ENCODE measurements around the gene RAC2. TPM values are rescaled to one million over a fixed set of nuclear protein-coding genes. Genes with fewer than 3 reads are reported as not detected.
"Not testable (repeated sequence)": the region's sequence is repeated elsewhere in the genome, so short reads cannot be mapped to it uniquely, and the experiment has no call there.

RAC2 gene
- total RNA-seq, 4 donors from 2014 or later: 2.6 to 8.6 (median 6.7) TPM

DNA sequence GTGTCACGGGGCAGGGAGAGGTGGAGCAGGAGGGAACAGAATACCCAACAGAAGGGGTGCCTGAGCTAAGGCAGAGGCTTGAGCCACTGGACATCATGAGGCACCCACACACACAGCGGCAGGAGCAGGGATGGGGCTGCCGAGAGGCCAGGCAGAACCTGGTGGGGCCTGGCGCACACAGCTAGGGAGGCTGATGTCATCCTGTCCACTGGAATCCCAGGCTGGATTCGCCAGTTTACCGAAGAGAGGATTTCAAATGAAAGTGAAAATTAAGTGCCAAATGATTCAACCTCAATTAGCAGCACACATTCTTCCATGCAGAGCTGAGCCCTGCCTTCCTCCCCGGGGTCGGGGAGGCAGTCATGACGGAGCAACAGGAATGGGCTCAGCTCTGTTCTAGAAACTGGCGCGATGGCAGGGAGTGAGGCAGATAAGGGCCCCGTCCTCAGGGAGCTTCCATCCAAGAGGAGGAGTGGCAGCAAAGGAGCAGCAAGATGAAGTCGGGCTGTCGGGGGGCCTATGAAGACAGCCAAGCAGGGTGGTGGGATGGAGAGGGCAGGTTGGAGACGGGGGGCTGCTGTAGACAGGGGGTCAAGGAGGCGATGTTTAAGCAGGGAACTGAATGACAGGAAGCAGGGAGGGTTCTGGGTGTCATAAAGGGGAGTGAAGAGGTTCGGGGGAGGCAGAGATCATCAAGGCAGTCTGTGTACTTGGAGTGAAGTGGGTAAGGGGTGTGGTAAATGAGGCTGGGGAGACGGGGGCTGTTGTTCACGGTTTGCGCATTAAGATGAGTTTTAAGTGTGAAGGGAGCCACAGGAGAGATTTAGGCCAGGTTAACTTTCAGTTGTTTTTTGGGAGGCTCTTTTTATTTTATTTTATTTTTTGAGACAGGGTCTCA lies 6.4 kb downstream of the RAC2 start:
- 62 to 72% methylated on average over 20 of the region's 20 CpGs for WGBS, 2 donors
- no peak overlapping the region for H3K4me3 ChIP-seq (ENCODE audit: low read depth, poor library complexity, severe bottlenecking)
- DNase-seq (ENCODE audit: low spot score in 2 of 2): no peak
- intact Hi-C loops (cut with DNase I; ENCODE audit: low total_unique reads): no loop called here
- TF ChIP-seq POLR2A (IDR thresholded peaks at IDR 0.05): no peak
- TF ChIP-seq, protein P1, sequence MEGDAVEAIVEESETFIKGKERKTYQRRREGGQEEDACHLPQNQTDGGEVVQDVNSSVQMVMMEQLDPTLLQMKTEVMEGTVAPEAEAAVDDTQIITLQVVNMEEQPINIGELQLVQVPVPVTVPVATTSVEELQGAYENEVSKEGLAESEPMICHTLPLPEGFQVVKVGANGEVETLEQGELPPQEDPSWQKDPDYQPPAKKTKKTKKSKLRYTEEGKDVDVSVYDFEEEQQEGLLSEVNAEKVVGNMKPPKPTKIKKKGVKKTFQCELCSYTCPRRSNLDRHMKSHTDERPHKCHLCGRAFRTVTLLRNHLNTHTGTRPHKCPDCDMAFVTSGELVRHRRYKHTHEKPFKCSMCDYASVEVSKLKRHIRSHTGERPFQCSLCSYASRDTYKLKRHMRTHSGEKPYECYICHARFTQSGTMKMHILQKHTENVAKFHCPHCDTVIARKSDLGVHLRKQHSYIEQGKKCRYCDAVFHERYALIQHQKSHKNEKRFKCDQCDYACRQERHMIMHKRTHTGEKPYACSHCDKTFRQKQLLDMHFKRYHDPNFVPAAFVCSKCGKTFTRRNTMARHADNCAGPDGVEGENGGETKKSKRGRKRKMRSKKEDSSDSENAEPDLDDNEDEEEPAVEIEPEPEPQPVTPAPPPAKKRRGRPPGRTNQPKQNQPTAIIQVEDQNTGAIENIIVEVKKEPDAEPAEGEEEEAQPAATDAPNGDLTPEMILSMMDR (IDR thresholded peaks at IDR 0.05): no peak

DNA sequence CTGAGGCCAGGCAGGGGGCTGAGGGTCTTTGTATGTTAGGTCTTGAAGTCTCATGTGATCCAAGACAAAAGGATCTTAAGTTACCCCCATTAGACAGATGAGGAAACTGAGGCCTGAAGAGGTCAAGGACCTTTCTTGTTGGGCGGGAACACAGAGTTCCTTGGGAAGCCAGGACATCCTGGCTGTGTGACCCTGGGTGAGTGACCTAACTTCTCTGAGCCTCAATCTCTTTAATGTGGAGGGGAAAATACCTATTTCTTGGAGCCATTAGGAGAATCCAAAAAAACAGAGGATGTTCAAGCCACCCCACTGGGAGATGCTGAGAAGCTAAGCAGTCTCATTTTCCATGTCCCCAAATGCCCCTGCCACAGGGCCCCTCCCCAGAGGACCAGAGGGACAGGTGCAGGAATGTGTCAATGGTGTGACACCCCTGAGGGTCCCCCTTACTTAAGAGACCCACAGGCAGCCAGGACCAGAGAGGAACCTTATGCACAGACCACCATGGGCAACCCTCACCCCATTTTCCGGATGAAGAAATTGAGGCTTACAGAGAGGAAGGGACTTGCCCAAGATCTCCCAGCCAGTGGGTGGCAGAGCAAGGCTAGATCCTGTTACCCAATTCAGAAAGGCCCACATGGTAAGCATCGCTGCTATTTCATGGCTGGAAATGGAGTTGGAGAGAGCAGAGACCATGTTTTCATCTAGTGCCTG lies 8.0 kb downstream of the RAC2 start:
- 89 to 92% methylated on average over 3 of the region's 3 CpGs for WGBS, 2 donors
- no peak for DNase-seq (ENCODE audit: low spot score in 2 of 2)
- H3K4me3 ChIP-seq (ENCODE audit: low read depth, poor library complexity, severe bottlenecking): no peak overlapping the region
- TF ChIP-seq POLR2A (IDR thresholded peaks at IDR 0.05): no peak
- TF ChIP-seq, protein P1 (IDR thresholded peaks at IDR 0.05): no peak
- intact Hi-C loops (cut with DNase I; ENCODE audit: low total_unique reads): no loop called here

DNA sequence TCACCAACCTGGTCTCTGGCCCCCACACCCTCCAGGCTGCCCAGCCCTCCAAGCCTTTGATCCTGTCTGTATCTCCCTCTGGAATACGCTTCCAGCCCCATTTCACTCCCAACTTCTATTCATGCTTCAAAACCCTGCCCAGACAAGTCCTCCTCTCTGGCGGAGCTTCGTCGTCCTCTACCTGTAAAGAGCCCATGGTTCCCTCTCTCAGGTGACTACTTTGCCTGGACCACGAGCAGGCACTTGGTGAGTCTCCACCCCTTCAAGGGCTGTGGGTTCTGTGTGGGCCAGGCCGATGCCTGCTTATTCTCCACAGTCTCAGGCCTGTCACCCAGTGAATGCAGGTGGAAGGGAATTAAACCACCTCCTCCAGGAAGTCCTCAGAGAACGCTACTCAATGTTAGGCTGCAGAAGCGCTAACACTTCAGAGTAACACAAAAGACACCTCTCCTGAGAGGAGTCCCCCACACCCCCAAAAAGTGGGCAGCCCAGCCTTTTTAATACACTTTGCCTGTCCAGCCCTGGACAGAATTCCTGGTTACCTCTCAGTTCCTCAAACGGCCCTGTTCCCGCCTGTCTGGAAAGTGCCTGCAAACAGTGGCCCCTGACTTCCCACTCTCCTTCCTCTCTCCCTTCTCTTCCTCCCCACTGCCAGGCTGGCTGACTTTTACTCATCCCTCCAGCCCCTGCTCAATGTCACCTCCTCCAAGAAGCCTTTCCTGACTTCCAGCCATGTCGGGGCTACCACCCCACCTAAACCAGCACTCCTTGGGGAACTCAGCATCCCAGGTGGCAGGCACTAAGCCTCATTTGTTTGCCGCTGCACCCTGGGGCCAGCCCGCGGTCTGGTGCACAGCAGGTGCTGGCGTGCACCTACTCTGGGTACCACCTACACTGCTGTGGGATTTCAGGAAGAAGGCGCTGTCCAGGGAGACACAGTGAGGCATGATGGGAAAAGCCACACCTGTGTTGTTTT lies 9.0 kb downstream of the RAC2 start:
- H3K4me3 ChIP-seq (ENCODE audit: low read depth, poor library complexity, severe bottlenecking): no peak overlapping the region
- intact Hi-C loops (cut with DNase I; ENCODE audit: low total_unique reads): no loop called here
- WGBS, 2 donors: 73 to 80% methylated on average over 16 of the region's 16 CpGs
- no peak for TF ChIP-seq POLR2A (IDR thresholded peaks at IDR 0.05)
- TF ChIP-seq, protein P1 (IDR thresholded peaks at IDR 0.05): no peak
- DNase-seq (ENCODE audit: low spot score in 2 of 2): no peak

DNA sequence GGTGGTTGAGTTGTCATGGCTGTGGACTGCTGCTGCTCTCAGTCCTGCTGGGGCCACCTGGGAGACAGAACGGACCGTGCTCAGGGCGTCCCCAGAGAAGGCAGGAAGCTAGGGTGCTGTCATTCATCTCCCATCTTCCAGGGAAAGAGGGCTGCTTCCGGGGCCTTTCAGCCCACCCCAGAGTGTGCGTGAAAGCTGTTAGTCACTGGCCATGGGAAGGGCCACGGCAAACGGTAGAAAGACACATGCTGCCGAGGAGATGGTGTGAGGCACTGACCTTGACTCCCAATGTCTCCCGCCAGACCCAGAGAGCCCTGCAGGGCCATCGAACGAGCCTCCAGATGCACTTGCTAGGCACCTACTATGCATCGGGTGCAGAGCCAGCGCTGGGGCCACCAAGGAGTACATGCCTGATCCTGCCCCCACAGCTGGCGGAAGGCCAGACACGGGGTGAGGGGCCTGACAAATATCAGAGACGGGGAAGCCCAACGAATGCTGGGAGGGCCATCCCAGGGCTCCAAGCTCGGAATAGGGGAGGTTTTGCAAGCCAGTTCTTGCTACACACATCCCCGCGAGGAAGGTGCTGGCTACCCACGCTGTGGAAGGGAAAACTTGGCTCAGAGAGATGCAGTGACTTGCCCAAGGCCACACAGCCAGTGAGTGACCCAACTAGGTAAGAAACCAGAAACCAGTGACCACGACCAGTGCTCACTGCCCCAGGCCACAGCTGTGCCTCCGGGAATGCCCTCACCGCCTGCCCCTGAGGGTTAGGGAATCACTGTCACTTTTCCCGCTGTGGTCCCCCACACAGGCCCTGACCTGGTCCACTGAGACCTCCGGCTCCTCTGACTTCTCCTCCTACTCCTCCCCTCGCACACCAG lies 10.1 kb downstream of the RAC2 start:
- no peak overlapping the region for H3K4me3 ChIP-seq (ENCODE audit: low read depth, poor library complexity, severe bottlenecking)
- intact Hi-C loops (cut with DNase I; ENCODE audit: low total_unique reads): no loop called here
- TF ChIP-seq, protein P1 (IDR thresholded peaks at IDR 0.05): no peak
- TF ChIP-seq POLR2A (IDR thresholded peaks at IDR 0.05): no peak
- WGBS, 2 donors: 43 to 49% methylated on average over 23 to 27 of the region's 27 CpGs
- no peak for DNase-seq (ENCODE audit: low spot score in 2 of 2)

DNA sequence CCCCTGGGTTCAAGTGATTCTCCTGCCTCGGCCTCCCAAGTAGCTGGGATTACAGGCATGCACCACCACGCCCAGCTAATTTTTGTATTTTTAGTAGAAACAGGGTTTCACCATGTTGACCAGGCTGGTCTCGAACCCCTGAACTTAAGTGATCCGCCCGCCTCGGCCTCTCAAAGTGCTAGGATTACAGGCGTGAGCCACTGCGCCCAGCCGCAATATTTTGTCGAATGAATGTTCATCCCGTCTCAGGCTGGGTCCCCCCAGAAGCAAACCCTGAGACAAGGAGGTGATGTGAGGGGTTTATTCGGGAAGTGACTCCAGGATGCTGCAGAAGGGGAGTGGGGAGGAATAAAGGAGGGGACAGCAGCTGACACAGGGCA lies 10.7 kb downstream of the RAC2 start:
- intact Hi-C loops (cut with DNase I; ENCODE audit: low total_unique reads); H3K4me3 ChIP-seq (ENCODE audit: low read depth, poor library complexity, severe bottlenecking); DNase-seq (ENCODE audit: low spot score in 2 of 2): not testable (repeated sequence)
- 87 to 89% methylated on average over 12 of the region's 12 CpGs for WGBS, 2 donors
